ENCODE measurements around the gene PRELID2.

Gene PRELID2

DNA sequence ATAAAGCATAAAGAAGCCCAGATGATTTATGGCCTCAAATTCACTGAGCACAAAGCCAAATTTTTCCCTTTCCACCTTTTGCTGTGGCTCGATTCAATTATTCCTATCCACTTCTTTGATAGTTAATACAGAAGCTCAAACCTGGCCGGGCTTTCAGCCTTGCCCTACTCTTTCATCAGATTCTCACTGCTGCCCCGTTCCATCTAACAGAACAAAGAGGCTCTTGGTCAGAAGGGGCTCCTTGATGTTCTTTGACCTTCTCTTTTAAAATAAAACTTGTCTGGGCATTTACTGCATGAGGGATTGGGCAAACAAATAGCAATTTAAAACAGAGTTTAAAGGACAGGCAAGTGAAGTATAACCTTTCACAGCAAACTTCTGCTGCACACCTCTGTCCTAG lies 27.9 kb upstream of the PRELID2 start:
- ATAC-seq = no peak
- no peak for TF ChIP-seq TOX (CRISPR knock-in tag; IDR thresholded peaks at IDR 0.05; ENCODE audit: borderline replicate concordance)
- TF ChIP-seq, protein P1, sequence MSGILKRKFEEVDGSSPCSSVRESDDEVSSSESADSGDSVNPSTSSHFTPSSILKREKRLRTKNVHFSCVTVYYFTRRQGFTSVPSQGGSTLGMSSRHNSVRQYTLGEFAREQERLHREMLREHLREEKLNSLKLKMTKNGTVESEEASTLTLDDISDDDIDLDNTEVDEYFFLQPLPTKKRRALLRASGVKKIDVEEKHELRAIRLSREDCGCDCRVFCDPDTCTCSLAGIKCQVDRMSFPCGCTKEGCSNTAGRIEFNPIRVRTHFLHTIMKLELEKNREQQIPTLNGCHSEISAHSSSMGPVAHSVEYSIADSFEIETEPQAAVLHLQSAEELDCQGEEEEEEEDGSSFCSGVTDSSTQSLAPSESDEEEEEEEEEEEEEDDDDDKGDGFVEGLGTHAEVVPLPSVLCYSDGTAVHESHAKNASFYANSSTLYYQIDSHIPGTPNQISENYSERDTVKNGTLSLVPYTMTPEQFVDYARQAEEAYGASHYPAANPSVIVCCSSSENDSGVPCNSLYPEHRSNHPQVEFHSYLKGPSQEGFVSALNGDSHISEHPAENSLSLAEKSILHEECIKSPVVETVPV (CRISPR knock-in tag; IDR thresholded peaks at IDR 0.05) = no peak
- TF ChIP-seq ZFP3 (CRISPR knock-in tag; IDR thresholded peaks at IDR 0.05) = no peak
- TF ChIP-seq ZNF565 (CRISPR knock-in tag; conservative IDR thresholded peaks at IDR 0.05; ENCODE audit: low read depth) = no peak
- no peak for TF ChIP-seq CSDC2 (CRISPR knock-in tag; IDR thresholded peaks at IDR 0.05)
- TF ChIP-seq ZNF8 (CRISPR knock-in tag; IDR thresholded peaks at IDR 0.05) = no peak
- TF ChIP-seq, protein P2, sequence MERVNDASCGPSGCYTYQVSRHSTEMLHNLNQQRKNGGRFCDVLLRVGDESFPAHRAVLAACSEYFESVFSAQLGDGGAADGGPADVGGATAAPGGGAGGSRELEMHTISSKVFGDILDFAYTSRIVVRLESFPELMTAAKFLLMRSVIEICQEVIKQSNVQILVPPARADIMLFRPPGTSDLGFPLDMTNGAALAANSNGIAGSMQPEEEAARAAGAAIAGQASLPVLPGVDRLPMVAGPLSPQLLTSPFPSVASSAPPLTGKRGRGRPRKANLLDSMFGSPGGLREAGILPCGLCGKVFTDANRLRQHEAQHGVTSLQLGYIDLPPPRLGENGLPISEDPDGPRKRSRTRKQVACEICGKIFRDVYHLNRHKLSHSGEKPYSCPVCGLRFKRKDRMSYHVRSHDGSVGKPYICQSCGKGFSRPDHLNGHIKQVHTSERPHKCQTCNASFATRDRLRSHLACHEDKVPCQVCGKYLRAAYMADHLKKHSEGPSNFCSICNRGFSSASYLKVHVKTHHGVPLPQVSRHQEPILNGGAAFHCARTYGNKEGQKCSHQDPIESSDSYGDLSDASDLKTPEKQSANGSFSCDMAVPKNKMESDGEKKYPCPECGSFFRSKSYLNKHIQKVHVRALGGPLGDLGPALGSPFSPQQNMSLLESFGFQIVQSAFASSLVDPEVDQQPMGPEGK (CRISPR knock-in tag; IDR thresholded peaks at IDR 0.05; ENCODE audit: borderline replicate concordance) = no peak
- no peak for TF ChIP-seq SNAI2 (CRISPR knock-in tag; IDR thresholded peaks at IDR 0.05)
- TF ChIP-seq, protein P3, sequence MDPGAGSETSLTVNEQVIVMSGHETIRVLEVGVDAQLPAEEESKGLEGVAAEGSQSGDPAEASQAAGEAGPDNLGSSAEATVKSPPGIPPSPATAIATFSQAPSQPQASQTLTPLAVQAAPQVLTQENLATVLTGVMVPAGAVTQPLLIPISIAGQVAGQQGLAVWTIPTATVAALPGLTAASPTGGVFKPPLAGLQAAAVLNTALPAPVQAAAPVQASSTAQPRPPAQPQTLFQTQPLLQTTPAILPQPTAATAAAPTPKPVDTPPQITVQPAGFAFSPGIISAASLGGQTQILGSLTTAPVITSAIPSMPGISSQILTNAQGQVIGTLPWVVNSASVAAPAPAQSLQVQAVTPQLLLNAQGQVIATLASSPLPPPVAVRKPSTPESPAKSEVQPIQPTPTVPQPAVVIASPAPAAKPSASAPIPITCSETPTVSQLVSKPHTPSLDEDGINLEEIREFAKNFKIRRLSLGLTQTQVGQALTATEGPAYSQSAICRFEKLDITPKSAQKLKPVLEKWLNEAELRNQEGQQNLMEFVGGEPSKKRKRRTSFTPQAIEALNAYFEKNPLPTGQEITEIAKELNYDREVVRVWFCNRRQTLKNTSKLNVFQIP (CRISPR knock-in tag; IDR thresholded peaks at IDR 0.05; ENCODE audit: borderline replicate concordance, low read depth) = no peak
- no peak for TF ChIP-seq ZNF70 (CRISPR knock-in tag; IDR thresholded peaks at IDR 0.05)
- TF ChIP-seq TCF4 (CRISPR knock-in tag; IDR thresholded peaks at IDR 0.05; ENCODE audit: borderline replicate concordance) = no peak

DNA sequence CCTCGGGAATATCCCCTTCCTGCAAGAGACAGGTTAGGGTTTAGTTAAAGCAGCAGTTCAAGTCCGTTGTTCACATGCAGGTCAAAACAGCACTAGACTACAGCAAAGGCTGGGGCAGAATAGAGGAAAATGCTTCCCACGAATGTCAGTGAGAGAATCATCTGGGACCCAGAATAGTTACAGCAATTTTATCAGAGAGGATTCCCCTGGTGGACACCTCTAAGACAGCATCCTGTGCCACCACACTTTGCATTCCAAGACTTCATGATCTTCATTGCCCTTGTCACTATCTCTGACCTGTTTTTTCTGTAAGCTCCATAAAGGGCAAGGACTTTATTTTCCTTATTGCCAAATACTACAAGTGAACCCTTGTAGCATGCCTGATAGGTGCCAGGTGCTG lies 24.8 kb upstream of the PRELID2 start:
- peak; percentile 67 for ATAC-seq
- TF ChIP-seq TCF4 (CRISPR knock-in tag; IDR thresholded peaks at IDR 0.05; ENCODE audit: borderline replicate concordance) (no peak), TOX (CRISPR knock-in tag; IDR thresholded peaks at IDR 0.05; ENCODE audit: borderline replicate concordance) (no peak), SNAI2 (CRISPR knock-in tag; IDR thresholded peaks at IDR 0.05) (no peak), CSDC2 (CRISPR knock-in tag; IDR thresholded peaks at IDR 0.05) (no peak), ZNF70 (CRISPR knock-in tag; IDR thresholded peaks at IDR 0.05) (no peak), ISL1 (CRISPR knock-in tag; IDR thresholded peaks at IDR 0.05) (no peak), GLIS3 (CRISPR knock-in tag; IDR thresholded peaks at IDR 0.05) (no peak), BACH2 (CRISPR knock-in tag; IDR thresholded peaks at IDR 0.05; ENCODE audit: borderline replicate concordance) (no peak), OSR1 (CRISPR knock-in tag; IDR thresholded peaks at IDR 0.05) (no peak)
- TF ChIP-seq, protein P4, sequence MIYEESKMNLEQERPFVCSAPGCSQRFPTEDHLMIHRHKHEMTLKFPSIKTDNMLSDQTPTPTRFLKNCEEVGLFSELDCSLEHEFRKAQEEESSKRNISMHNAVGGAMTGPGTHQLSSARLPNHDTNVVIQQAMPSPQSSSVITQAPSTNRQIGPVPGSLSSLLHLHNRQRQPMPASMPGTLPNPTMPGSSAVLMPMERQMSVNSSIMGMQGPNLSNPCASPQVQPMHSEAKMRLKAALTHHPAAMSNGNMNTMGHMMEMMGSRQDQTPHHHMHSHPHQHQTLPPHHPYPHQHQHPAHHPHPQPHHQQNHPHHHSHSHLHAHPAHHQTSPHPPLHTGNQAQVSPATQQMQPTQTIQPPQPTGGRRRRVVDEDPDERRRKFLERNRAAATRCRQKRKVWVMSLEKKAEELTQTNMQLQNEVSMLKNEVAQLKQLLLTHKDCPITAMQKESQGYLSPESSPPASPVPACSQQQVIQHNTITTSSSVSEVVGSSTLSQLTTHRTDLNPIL (CRISPR knock-in tag; IDR thresholded peaks at IDR 0.05; ENCODE audit: low read depth) = no peak
- TF ChIP-seq, protein P5, sequence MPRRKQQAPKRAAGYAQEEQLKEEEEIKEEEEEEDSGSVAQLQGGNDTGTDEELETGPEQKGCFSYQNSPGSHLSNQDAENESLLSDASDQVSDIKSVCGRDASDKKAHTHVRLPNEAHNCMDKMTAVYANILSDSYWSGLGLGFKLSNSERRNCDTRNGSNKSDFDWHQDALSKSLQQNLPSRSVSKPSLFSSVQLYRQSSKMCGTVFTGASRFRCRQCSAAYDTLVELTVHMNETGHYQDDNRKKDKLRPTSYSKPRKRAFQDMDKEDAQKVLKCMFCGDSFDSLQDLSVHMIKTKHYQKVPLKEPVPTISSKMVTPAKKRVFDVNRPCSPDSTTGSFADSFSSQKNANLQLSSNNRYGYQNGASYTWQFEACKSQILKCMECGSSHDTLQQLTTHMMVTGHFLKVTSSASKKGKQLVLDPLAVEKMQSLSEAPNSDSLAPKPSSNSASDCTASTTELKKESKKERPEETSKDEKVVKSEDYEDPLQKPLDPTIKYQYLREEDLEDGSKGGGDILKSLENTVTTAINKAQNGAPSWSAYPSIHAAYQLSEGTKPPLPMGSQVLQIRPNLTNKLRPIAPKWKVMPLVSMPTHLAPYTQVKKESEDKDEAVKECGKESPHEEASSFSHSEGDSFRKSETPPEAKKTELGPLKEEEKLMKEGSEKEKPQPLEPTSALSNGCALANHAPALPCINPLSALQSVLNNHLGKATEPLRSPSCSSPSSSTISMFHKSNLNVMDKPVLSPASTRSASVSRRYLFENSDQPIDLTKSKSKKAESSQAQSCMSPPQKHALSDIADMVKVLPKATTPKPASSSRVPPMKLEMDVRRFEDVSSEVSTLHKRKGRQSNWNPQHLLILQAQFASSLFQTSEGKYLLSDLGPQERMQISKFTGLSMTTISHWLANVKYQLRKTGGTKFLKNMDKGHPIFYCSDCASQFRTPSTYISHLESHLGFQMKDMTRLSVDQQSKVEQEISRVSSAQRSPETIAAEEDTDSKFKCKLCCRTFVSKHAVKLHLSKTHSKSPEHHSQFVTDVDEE (CRISPR knock-in tag; IDR thresholded peaks at IDR 0.05) = no peak
- TF ChIP-seq, protein P3 (CRISPR knock-in tag; IDR thresholded peaks at IDR 0.05; ENCODE audit: borderline replicate concordance, low read depth) = no peak
- TF ChIP-seq, protein P1 (CRISPR knock-in tag; IDR thresholded peaks at IDR 0.05) = no peak
